Right lobe of liver (tissue), 4 donors: ENCODE measurements around the gene RTKN.

Experiments used
- CTCF ChIP-seq, 4 donors: fragments of 200-600 bp in 3 of 4; fragments of 450-650 bp in 1 of 4; IDR thresholded peaks; one replicate each; pipeline versions ENCODE4 v1.5.1 to v1.8.0; 2016 to 2022; ENCODE audit warnings: antibody characterized with exemption in 4 of 4, mild to moderate bottlenecking in 2 of 4
- POLR2A ChIP-seq: fragments of 450-650 bp; IDR thresholded peaks from one replicate; pipeline ENCODE4 v1.6.1; 2017; ENCODE audit warnings: antibody characterized with exemption, mild to moderate bottlenecking
- donor health status: DM: no; HTN: no; CAD: no.
- donor health status: DM: no; HTN: no; CAD: no.
- donor health status: DM: no; HTN: yes; CAD: no.

GRCh38 chr2:74430502-74430901, 11.2 kb downstream of the RTKN start:
- no peak for TF ChIP-seq CTCF (IDR thresholded peaks at IDR 0.05)
- no peak for TF ChIP-seq POLR2A
